Lower leg skin (tissue), 3 donors: ENCODE measurements around the gene CAPN2.

Source experiments
- POLR2A ChIP-seq, 2 donors: fragments of 450-650 bp; IDR thresholded peaks; one replicate each; pipeline ENCODE4 v1.6.1; 2016 to 2017; ENCODE audit warnings: antibody characterized with exemption in 2 of 2, mild to moderate bottlenecking in 1 of 2, moderate library complexity in 1 of 2
- TF ChIP-seq, protein P1 (sequence below), 3 donors: fragments of 450-650 bp; IDR thresholded peaks; one replicate each; pipeline ENCODE4 v1.5.1; 2016; ENCODE audit warnings: antibody characterized with exemption in 3 of 3, mild to moderate bottlenecking in 3 of 3, moderate library complexity in 2 of 3

DNA sequence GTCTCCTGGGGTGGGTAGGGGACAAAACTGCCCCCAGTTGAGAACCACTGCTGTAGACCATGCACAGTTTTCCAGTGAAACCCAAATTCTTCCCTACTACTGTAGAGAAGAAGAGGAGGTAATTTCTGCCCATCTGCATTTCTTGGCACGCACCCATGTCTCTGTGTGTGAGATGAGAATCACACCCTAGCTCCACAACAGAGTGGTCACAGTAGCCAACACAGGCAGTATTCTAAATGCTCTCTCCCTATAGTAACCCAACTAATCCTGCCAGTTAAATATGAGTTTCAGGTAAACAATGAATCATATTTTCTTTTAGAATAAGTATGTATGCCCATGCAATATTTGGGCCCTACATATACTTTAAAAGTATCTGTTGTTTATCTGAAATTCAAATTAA lies 1.2 kb upstream of the CAPN2 start:
- TF ChIP-seq, protein P1, sequence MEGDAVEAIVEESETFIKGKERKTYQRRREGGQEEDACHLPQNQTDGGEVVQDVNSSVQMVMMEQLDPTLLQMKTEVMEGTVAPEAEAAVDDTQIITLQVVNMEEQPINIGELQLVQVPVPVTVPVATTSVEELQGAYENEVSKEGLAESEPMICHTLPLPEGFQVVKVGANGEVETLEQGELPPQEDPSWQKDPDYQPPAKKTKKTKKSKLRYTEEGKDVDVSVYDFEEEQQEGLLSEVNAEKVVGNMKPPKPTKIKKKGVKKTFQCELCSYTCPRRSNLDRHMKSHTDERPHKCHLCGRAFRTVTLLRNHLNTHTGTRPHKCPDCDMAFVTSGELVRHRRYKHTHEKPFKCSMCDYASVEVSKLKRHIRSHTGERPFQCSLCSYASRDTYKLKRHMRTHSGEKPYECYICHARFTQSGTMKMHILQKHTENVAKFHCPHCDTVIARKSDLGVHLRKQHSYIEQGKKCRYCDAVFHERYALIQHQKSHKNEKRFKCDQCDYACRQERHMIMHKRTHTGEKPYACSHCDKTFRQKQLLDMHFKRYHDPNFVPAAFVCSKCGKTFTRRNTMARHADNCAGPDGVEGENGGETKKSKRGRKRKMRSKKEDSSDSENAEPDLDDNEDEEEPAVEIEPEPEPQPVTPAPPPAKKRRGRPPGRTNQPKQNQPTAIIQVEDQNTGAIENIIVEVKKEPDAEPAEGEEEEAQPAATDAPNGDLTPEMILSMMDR (IDR thresholded peaks at IDR 0.05) = no peak
- no peak for TF ChIP-seq POLR2A (IDR thresholded peaks at IDR 0.05)
